ENCODE measurements around the gene SLC25A3. TPM values are rescaled to one million over a fixed set of nuclear protein-coding genes. Genes with fewer than 3 reads are reported as not detected.

The SLC25A3 gene
- total and polyA plus RNA-seq, 7 donors = 525 to 872 (median 638) TPM

DNA sequence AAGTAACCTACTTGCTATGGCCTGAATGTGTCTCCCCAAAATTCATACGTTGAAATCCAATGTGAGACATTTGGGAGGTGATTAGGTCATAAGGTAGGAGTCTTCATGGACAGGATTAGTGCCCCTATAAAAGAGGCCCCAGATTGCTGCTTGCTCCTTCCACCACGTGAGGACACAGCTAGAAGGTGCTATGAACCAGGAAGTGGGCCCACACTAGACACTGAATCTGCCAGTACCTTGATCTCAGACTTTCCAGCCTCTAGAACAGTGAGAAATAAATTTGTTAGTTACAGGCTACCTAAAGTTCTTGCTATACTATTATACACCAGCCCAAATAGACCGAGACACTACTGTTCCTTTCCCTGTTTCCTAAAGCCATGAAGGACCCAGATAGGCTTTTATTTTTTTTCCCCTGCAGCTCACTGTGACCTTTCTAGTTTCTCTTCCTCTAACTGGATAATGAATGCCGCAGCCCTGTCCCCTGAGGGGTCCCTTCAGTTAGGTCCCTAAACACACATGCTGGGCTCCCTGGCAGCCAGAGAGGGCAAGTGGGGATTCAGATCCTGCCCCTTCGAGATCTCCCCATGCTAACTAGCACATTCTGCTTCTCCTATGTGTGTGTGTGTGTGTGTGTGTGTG, 19.3 kb downstream of the SLC25A3 start:
- 62 to 78% methylated on average over 5 of the region's 5 CpGs for WGBS, 2 donors
- H3K4me1 ChIP-seq = no peaks in the 10 kb centered on the region
- no peaks in the 10 kb centered on the region for H3K9me3 ChIP-seq
- no peak overlapping the region for H3K4me3 ChIP-seq
- no peak for DNase-seq
- no peaks in the 10 kb centered on the region for H3K27me3 ChIP-seq
- no peaks in the 10 kb centered on the region for H3K36me3 ChIP-seq
- intact Hi-C loops (cut with DNase I) = no loop called here
- no peak for TF ChIP-seq POLR2A (IDR thresholded peaks at IDR 0.05)
- TF ChIP-seq, protein P1, sequence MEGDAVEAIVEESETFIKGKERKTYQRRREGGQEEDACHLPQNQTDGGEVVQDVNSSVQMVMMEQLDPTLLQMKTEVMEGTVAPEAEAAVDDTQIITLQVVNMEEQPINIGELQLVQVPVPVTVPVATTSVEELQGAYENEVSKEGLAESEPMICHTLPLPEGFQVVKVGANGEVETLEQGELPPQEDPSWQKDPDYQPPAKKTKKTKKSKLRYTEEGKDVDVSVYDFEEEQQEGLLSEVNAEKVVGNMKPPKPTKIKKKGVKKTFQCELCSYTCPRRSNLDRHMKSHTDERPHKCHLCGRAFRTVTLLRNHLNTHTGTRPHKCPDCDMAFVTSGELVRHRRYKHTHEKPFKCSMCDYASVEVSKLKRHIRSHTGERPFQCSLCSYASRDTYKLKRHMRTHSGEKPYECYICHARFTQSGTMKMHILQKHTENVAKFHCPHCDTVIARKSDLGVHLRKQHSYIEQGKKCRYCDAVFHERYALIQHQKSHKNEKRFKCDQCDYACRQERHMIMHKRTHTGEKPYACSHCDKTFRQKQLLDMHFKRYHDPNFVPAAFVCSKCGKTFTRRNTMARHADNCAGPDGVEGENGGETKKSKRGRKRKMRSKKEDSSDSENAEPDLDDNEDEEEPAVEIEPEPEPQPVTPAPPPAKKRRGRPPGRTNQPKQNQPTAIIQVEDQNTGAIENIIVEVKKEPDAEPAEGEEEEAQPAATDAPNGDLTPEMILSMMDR (IDR thresholded peaks at IDR 0.05) = no peak
- no peak for TF ChIP-seq POLR2AphosphoS5 (IDR thresholded peaks at IDR 0.05)
- no peak for TF ChIP-seq EP300 (IDR thresholded peaks at IDR 0.05)
- no peak overlapping the region for H3K27ac ChIP-seq

DNA sequence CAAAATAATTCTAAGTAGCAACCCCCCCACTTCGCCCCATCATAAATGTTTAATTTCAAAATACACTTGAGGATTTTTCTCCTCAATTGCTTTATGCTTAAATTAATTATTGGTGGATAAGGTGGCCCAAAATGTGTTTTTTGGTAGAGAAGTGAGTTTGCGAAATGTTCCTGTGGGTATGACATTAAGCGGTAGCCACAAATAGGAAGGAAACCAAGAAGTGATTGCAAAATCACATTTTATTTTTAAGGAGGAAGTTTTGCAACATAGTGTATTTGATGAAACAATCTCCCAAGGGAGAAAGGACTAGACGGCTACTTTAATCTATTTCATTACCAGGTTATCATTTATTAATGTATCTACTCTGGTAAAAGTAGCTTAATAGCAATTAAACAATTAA, 25.5 kb downstream of the SLC25A3 start:
- Histone ChIP-seq H3K4me3 (no peak overlapping the region), H3K4me1 (no peaks in the 10 kb centered on the region), H3K36me3 (no peaks in the 10 kb centered on the region), H3K27ac (no peak overlapping the region), H3K27me3 (no peaks in the 10 kb centered on the region), H3K9me3 (no peaks in the 10 kb centered on the region)
- WGBS, 2 donors = 66 to 86% methylated on average over 4 of the region's 4 CpGs
- DNase-seq = no peak
- TF ChIP-seq, protein P1 (IDR thresholded peaks at IDR 0.05) = no peak
- TF ChIP-seq POLR2AphosphoS5 (IDR thresholded peaks at IDR 0.05) (peak in 2 of 4 donors; percentile 43 to 45), EP300 (IDR thresholded peaks at IDR 0.05) (peak in 1 of 4 donors; percentile 37)
- intact Hi-C loops (cut with DNase I) = no loop called here

DNA sequence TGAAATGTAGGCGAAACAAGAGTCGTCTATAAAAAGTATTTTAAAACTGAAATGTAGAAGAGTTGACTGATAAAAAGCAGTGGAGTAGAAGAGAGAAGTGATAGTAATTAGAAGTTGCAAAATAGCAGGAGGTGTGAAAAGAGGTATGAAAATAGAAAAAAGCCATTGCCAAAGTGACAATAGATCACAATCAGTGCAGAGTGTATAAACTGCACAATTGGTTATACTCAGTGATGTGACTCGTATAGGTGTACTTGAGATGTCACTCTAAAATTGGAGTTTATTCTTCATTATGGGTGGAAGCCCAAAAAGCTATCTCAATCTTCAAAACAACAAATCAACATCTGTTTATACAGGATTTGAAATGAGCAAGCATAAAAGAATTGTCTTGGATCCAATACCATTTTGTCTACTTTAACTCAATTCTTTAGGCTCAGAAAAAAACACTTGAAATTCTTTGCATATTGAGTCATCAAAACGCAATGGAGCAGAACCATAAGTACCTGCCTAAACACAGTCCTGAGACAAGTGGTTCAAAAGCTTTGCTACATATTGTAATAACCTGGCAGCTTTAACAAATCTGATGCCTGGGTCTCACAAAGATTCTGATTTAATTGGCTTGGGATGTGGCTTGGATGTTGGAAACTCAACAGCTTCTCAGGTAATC, 42.3 kb downstream of the SLC25A3 start:
- TF ChIP-seq POLR2AphosphoS5 (IDR thresholded peaks at IDR 0.05) = no peak
- TF ChIP-seq EP300 (IDR thresholded peaks at IDR 0.05) = no peak
- TF ChIP-seq, protein P1 (IDR thresholded peaks at IDR 0.05) = no peak
- TF ChIP-seq POLR2A (IDR thresholded peaks at IDR 0.05) = no peak
- DNase-seq = no peak
- intact Hi-C loops (cut with DNase I) = no loop called here
- Histone ChIP-seq H3K27ac (no peak overlapping the region), H3K9me3 (no peaks in the 10 kb centered on the region), H3K36me3 (no peaks in the 10 kb centered on the region), H3K27me3 (no peaks in the 10 kb centered on the region), H3K4me3 (no peak overlapping the region), H3K4me1 (no peaks in the 10 kb centered on the region)
- 81 to 85% methylated on average over 4 of the region's 4 CpGs for WGBS, 2 donors

DNA sequence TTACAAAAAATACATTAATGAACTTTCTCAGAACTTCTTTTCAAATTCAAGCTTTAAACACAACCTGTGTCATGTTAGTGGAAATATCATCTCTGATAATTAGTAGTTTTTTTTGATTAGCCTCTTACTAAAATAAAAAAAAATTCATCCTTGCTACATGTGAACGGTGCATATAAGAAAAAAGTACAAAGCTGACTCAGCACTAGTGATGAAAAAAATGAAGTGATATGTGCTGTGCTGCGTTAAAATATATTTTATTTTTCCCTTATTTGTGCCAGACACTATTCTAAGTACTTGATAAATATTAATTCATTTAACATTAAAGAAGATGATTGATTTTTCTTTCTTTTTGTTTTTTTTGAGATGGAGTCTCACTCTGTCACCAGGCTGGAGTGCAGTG, 43.6 kb downstream of the SLC25A3 start:
- Histone ChIP-seq H3K9me3 (no peaks in the 10 kb centered on the region), H3K4me1 (no peaks in the 10 kb centered on the region), H3K27me3 (no peaks in the 10 kb centered on the region), H3K4me3 (no peak overlapping the region), H3K27ac (no peak overlapping the region), H3K36me3 (no peaks in the 10 kb centered on the region)
- intact Hi-C loops (cut with DNase I) = no loop called here
- DNase-seq = no peak
- WGBS, 2 donors = 84 to 89% methylated on average over 2 of the region's 2 CpGs
- TF ChIP-seq, protein P1 (IDR thresholded peaks at IDR 0.05) = no peak
- no peak for TF ChIP-seq EP300 (IDR thresholded peaks at IDR 0.05)
- no peak for TF ChIP-seq POLR2AphosphoS5 (IDR thresholded peaks at IDR 0.05)
- no peak for TF ChIP-seq POLR2A (IDR thresholded peaks at IDR 0.05)

Measured in sigmoid colon (tissue), 7 donors.